Hypothalamus (tissue), 51 donors: ENCODE data around the gene PAN3.

ENCODE experiments used
- DNase-seq, 51 donors: peaks; one replicate each; lab custom pipeline; 2025; lab: John Stamatoyannopoulos, UW

The PAN3 gene

GRCh38 chr13:28327373-28328270 is 189.3 kb downstream of the PAN3 start:
- no peak for DNase-seq

- DNase-seq: no peak
Observed at GRCh38 chr13:28328271-28328607, 189.9 kb downstream of the PAN3 start.

GRCh38 chr13:28329395-28330158 is 191.2 kb downstream of the PAN3 start:
- DNase-seq: peak in 1 of 51 donors; percentile 6

- no peak for DNase-seq
Observed at GRCh38 chr13:28333204-28333881, 195.0 kb downstream of the PAN3 start.

GRCh38 chr13:28336193-28336657 is 197.9 kb downstream of the PAN3 start:
- no peak for DNase-seq

- DNase-seq: no peak
Observed at GRCh38 chr13:28337166-28338005, 199.0 kb downstream of the PAN3 start.

GRCh38 chr13:28338006-28338574 is 199.7 kb downstream of the PAN3 start:
- no peak for DNase-seq

- DNase-seq: no peak
Observed at GRCh38 chr13:28338742-28339141, 200.4 kb downstream of the PAN3 start.

- DNase-seq: no peak
Observed at GRCh38 chr13:28339419-28339818, 201.1 kb downstream of the PAN3 start.

- no peak for DNase-seq
Observed at GRCh38 chr13:28340272-28340793, 202.0 kb downstream of the PAN3 start.

GRCh38 chr13:28342251-28342650 is 203.9 kb downstream of the PAN3 start:
- no peak for DNase-seq

GRCh38 chr13:28344163-28344562 is 205.8 kb downstream of the PAN3 start:
- no peak for DNase-seq
